ENCODE data around the gene MRPL11.

MRPL11 gene

GRCh38 chr11:66386171-66387069 is 52.2 kb downstream of the MRPL11 start:
- Histone ChIP-seq H3K4me2 (ENCODE audit: low read depth, low read length) (peak overlapping the region; percentile 48; the same call in 1 of the 2 replicates), H3K27ac (ENCODE audit: low read length) (no peak overlapping the region), H3K4me3 (ENCODE audit: low read length) (no peak overlapping the region)

More at GRCh38 chr11:66386171-66387069, 52.2 kb downstream of the MRPL11 start:
- H3K9me3 ChIP-seq (replicated peaks; ENCODE audit: insufficient read depth, low read length), result no peaks in the 10 kb centered on the region
- H2AFZ ChIP-seq (ENCODE audit: low read length), result peak overlapping the region; percentile 14
- peaks cover 67% of the 10 kb centered on the region for H3K27me3 ChIP-seq (replicated peaks; ENCODE audit: insufficient read depth, low read length)
- no peaks in the 10 kb centered on the region for H3K79me2 ChIP-seq (ENCODE audit: low read length)
- no peaks in the 10 kb centered on the region for H3K36me3 ChIP-seq (replicated peaks; ENCODE audit: insufficient read depth, low read length)
- no peaks in the 10 kb centered on the region for H4K20me1 ChIP-seq (ENCODE audit: insufficient read depth, low read length)
- no peaks in the 10 kb centered on the region for H3F3A ChIP-seq (ENCODE audit: insufficient read depth, low read length)
- H3K9ac ChIP-seq (ENCODE audit: low read length), result no peak overlapping the region
- TF ChIP-seq CTCF (IDR thresholded peaks at IDR 0.05; ENCODE audit: low read length) (peak; percentile 91), EZH2phosphoT487 (IDR thresholded peaks at IDR 0.05; ENCODE audit: low read length) (no peak), EZH2 (optimal IDR thresholded peaks at IDR 0.05; ENCODE audit: low read depth, low read length) (no peak)
- no peaks in the 10 kb centered on the region for H3K4me1 ChIP-seq (ENCODE audit: low read length)
- no peaks in the 10 kb centered on the region for H3K9me2 ChIP-seq (replicated peaks; ENCODE audit: insufficient read depth, low read length)
- peak; percentile 79 for DNase-seq
